NCI-H2107 treated with DMSO at 0.1 percent for 48 hours (cell line): Measurements from ENCODE around the gene IPO5.
A peak's percentile ranks its signal among the peaks of the same experiment; 100 is the strongest.
"Not testable (repeated sequence)": the region's sequence is repeated elsewhere in the genome, so short reads cannot be mapped to it uniquely, and the experiment has no call there.

Experiments used
- DNase-seq: peaks from one replicate; lab custom pipeline; 2025; ENCODE audit not compliant: unreplicated experiment; lab: John Stamatoyannopoulos, UW

Gene IPO5

GRCh38 chr13:98007001-98007400 lies 53.5 kb downstream of the IPO5 start:
- no peak for DNase-seq

- no peak for DNase-seq
Observed at GRCh38 chr13:98013241-98013640, 59.8 kb downstream of the IPO5 start.

GRCh38 chr13:98014766-98015165 lies 61.3 kb downstream of the IPO5 start:
- DNase-seq, result no peak

GRCh38 chr13:98018293-98018692 lies 64.8 kb downstream of the IPO5 start:
- DNase-seq, result no peak

- no peak for DNase-seq
Observed at GRCh38 chr13:98019186-98019585, 65.7 kb downstream of the IPO5 start.

- DNase-seq, result no peak
Observed at GRCh38 chr13:98020271-98020670, 66.8 kb downstream of the IPO5 start.

GRCh38 chr13:98022210-98022609 lies 68.7 kb downstream of the IPO5 start:
- no peak for DNase-seq

- DNase-seq, result no peak
Observed at GRCh38 chr13:98025480-98026025, 72.1 kb downstream of the IPO5 start.

GRCh38 chr13:98026457-98026857 lies 73.0 kb downstream of the IPO5 start:
- no peak for DNase-seq

- no peak for DNase-seq
Observed at GRCh38 chr13:98032168-98032567, 78.7 kb downstream of the IPO5 start.

- no peak for DNase-seq
Observed at GRCh38 chr13:98033277-98034247, 80.1 kb downstream of the IPO5 start.

GRCh38 chr13:98035373-98035772 lies 81.9 kb downstream of the IPO5 start:
- no peak for DNase-seq

GRCh38 chr13:98036564-98037302 lies 83.3 kb downstream of the IPO5 start:
- not testable (repeated sequence) for DNase-seq

- DNase-seq, result no peak
Observed at GRCh38 chr13:98039261-98039660, 85.8 kb downstream of the IPO5 start.

- DNase-seq, result no peak
Observed at GRCh38 chr13:98039964-98040363, 86.5 kb downstream of the IPO5 start.

GRCh38 chr13:98041081-98041820 lies 87.8 kb downstream of the IPO5 start:
- no peak for DNase-seq

- peak; percentile 22 for DNase-seq
Observed at GRCh38 chr13:98044301-98044700, 90.8 kb downstream of the IPO5 start.

- DNase-seq, result not testable (repeated sequence)
Observed at GRCh38 chr13:98047785-98048184, 94.3 kb downstream of the IPO5 start.

GRCh38 chr13:98048265-98048664 lies 94.8 kb downstream of the IPO5 start:
- no peak for DNase-seq

GRCh38 chr13:98050041-98050466 lies 96.6 kb downstream of the IPO5 start:
- DNase-seq, result no peak

- DNase-seq, result no peak
Observed at GRCh38 chr13:98052412-98052811, 98.9 kb downstream of the IPO5 start.
